ENCODE data around the gene MAML2. TPM values are rescaled to one million over a fixed set of nuclear protein-coding genes. Genes with fewer than 3 reads are reported as not detected.

Gene MAML2
- total RNA-seq, 1 experiment from 2014 or later, result 2.7 TPM

DNA sequence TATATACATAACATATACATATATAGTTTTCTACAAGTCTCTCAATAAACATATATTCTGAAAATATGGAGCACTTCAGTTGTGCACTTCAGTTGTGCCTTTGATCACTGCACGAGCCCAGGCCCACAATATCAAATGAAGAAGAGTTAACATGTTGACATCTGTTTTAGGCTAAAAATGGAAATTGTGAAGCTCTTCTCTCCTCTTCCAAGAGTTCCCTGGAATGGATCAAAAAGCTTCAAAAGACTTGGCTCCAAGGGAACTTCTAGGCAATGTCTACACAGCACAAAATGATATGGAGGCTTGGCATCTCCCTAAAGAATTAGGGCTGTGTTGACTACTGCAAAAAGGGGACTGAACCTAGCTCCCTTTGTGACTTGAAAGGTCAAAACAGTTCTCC, 36.9 kb downstream of the MAML2 start:
- Histone ChIP-seq H3K27me3 (ENCODE audit: insufficient read depth, low read length) (no peaks in the 10 kb centered on the region), H4K5ac (ENCODE audit: insufficient read length, low read depth, low read length) (no peak overlapping the region), H2BK20ac (ENCODE audit: low read depth, low read length, poor library complexity, severe bottlenecking) (no peak overlapping the region), H3K4ac (ENCODE audit: low read depth, low read length) (no peak overlapping the region), H2AFZ (ENCODE audit: low read length) (no peak overlapping the region), H4K8ac (replicated peaks; ENCODE audit: insufficient read length, low read depth, low read length) (no peak overlapping the region), H3K23me2 (ENCODE audit: insufficient read length, low read depth, low read length, poor library complexity, severe bottlenecking) (no peaks in the 10 kb centered on the region), H3K4me1 (ENCODE audit: insufficient read depth, low read length) (peaks cover 9% of the 10 kb centered on the region), H2BK120ac (ENCODE audit: low read depth, low read length, poor library complexity, severe bottlenecking) (no peak overlapping the region), H3K27ac (ENCODE audit: insufficient read length, low read depth, low read length) (no peak overlapping the region), H4K91ac (ENCODE audit: insufficient read length, low read depth, low read length) (no peak overlapping the region), H3K9ac (ENCODE audit: extremely low read depth, insufficient read length, low read length) (no peak overlapping the region), H2BK15ac (ENCODE audit: low read depth, low read length) (no peak overlapping the region), H3K23ac (ENCODE audit: insufficient read length, low read depth, low read length) (no peak overlapping the region), H3K9me3 (ENCODE audit: control insufficient read depth, low read depth, low read length) (no peaks in the 10 kb centered on the region), H4K20me1 (ENCODE audit: control insufficient read depth, insufficient read depth, insufficient read length) (no peaks in the 10 kb centered on the region), H3K79me1 (ENCODE audit: insufficient read depth, low read depth, low read length, poor library complexity, severe bottlenecking) (no peaks in the 10 kb centered on the region), H3K4me2 (ENCODE audit: insufficient read depth, insufficient read length, low read length) (no peak overlapping the region), H3T11ph (ENCODE audit: low read length) (no peak overlapping the region), H3K14ac (ENCODE audit: insufficient read depth, low read length) (no peak overlapping the region), H2AK5ac (ENCODE audit: insufficient read length, low read length) (no peak overlapping the region), H3K56ac (ENCODE audit: insufficient read length, low read depth, low read length) (no peak overlapping the region), H3K79me2 (ENCODE audit: insufficient read depth, low read length) (0 out of 2 replicates have a peak, but pooled peaks cover 1% of the 10 kb centered on the region), H2BK5ac (ENCODE audit: insufficient read length, low read length) (no peak overlapping the region), H3K18ac (ENCODE audit: insufficient read length, low read depth, low read length) (no peak overlapping the region), H2BK12ac (ENCODE audit: insufficient read length, low read depth, low read length) (no peak overlapping the region)
- no peaks in the 10 kb centered on the region for H3K36me3 Mint-ChIP-seq (ENCODE audit: insufficient read depth in 1 of 3, low read depth in 3 of 3)
- no CpG with 5 or more reads among the region's 1 CpG for WGBS (ENCODE audit: extremely low coverage, insufficient read length, low lambda C conversion rate)
- H3K27me3 Mint-ChIP-seq (ENCODE audit: low read depth), result no peaks in the 10 kb centered on the region
- DNase-seq, result no peak
- peaks cover 26 to 32% of the 10 kb centered on the region in 2 experiments for H3K4me1 Mint-ChIP-seq
- no peak overlapping the region for H3K27ac Mint-ChIP-seq
- no peak overlapping the region for H3K4me3 Mint-ChIP-seq
- no peaks in the 10 kb centered on the region for H3K9me3 Mint-ChIP-seq
- TF ChIP-seq, protein P1, sequence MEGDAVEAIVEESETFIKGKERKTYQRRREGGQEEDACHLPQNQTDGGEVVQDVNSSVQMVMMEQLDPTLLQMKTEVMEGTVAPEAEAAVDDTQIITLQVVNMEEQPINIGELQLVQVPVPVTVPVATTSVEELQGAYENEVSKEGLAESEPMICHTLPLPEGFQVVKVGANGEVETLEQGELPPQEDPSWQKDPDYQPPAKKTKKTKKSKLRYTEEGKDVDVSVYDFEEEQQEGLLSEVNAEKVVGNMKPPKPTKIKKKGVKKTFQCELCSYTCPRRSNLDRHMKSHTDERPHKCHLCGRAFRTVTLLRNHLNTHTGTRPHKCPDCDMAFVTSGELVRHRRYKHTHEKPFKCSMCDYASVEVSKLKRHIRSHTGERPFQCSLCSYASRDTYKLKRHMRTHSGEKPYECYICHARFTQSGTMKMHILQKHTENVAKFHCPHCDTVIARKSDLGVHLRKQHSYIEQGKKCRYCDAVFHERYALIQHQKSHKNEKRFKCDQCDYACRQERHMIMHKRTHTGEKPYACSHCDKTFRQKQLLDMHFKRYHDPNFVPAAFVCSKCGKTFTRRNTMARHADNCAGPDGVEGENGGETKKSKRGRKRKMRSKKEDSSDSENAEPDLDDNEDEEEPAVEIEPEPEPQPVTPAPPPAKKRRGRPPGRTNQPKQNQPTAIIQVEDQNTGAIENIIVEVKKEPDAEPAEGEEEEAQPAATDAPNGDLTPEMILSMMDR (conservative IDR thresholded peaks at IDR 0.05), result no peak
